Lower leg skin (tissue), 3 donors: Measurements from ENCODE around the gene SLIRP.

Experiments
- POLR2A ChIP-seq, 2 donors: fragments of 450-650 bp; IDR thresholded peaks; one replicate each; pipeline ENCODE4 v1.6.1; 2016 to 2017; ENCODE audit warnings: antibody characterized with exemption in 2 of 2, mild to moderate bottlenecking in 1 of 2, moderate library complexity in 1 of 2
- TF ChIP-seq, protein P1 (sequence below), 3 donors: fragments of 450-650 bp; IDR thresholded peaks; one replicate each; pipeline ENCODE4 v1.5.1; 2016; ENCODE audit warnings: antibody characterized with exemption in 3 of 3, mild to moderate bottlenecking in 3 of 3, moderate library complexity in 2 of 3

DNA sequence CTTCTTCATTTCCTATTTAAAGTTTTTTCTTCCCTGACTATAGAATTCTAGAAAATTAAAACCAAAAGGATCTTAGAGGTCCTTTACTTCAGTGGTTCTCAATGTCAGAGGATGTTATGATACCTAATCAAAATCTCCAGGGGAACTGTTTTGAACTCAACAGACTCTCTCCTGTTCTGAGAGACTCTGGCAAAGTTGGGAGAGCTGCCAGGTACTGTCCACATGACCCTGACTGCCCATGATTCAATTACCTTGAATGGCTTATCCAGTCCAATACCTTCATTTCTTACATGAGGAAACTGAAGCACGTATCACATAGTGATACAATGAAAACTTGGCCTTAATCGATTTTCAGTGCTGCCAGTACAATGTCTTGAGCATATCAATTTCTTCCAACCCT is 16.6 kb upstream of the SLIRP start:
- TF ChIP-seq POLR2A (IDR thresholded peaks at IDR 0.05), result no peak
- TF ChIP-seq, protein P1, sequence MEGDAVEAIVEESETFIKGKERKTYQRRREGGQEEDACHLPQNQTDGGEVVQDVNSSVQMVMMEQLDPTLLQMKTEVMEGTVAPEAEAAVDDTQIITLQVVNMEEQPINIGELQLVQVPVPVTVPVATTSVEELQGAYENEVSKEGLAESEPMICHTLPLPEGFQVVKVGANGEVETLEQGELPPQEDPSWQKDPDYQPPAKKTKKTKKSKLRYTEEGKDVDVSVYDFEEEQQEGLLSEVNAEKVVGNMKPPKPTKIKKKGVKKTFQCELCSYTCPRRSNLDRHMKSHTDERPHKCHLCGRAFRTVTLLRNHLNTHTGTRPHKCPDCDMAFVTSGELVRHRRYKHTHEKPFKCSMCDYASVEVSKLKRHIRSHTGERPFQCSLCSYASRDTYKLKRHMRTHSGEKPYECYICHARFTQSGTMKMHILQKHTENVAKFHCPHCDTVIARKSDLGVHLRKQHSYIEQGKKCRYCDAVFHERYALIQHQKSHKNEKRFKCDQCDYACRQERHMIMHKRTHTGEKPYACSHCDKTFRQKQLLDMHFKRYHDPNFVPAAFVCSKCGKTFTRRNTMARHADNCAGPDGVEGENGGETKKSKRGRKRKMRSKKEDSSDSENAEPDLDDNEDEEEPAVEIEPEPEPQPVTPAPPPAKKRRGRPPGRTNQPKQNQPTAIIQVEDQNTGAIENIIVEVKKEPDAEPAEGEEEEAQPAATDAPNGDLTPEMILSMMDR (IDR thresholded peaks at IDR 0.05), result no peak
